ENCODE results near the gene SYCE1. TPM values are rescaled to one million over a fixed set of nuclear protein-coding genes. Genes with fewer than 3 reads are reported as not detected.
A peak's percentile ranks its signal among the peaks of the same experiment; 100 is the strongest.
"Not testable (repeated sequence)": the region's sequence is repeated elsewhere in the genome, so short reads cannot be mapped to it uniquely, and the experiment has no call there.

The SYCE1 gene, protein sequence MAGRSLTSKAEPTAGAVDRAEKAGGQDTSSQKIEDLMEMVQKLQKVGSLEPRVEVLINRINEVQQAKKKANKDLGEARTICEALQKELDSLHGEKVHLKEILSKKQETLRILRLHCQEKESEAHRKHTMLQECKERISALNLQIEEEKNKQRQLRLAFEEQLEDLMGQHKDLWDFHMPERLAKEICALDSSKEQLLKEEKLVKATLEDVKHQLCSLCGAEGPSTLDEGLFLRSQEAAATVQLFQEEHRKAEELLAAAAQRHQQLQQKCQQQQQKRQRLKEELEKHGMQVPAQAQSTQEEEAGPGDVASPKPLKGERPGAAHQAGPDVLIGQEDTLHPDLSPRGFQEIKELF
- total RNA-seq (2014; rRNA removed; shearing (Covaris generic)) = not detected in 2 replicates

DNA sequence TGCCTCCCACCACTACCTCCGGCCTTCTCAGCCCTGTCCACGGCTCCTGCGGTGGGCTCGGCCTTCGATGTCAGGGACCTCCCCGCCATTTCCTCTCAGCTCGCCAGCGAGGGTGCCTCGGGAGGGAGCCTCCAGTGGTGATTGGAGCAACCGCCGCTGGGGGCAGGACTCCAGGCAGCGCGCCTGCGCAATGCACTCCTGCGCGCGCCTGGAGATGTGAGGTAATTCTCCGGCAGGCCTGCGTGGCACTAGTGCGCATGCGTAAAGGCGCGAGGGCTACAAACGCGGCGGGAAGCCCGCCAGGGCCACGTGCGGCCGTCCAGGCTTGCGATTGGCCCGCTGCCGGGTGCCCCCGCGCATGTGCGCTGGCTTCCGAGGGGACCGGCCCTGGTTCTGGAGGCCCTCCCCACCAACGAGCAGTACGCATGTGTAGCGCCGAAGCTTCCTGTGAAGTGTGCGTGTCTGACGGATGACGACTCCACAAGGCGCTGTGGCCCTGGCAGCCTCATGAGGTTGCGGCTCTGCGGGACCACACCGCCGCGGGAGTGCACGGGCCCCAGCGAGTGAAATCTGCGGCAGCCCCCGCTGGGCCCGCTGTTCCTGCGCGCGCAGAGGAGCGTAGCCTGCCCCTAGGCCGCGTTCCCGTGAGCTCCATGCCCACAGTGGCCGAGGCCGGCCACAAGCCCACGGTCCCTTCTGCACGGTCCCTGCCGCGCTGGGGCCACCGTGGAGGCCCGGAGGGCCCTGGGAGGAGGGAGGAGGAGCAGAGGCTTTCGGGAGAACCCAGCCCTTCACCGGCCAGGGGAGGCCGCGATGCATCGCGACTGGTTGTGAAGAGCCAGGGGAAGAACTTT is at the start of gene SYCE1:
TSS of gene SYCE1 (minus strand) at position 143 of the 854 bp plus-strand sequence. CDS start at position 89, 54 bp downstream.
- DNase-seq (ENCODE audit: low spot score) = peak; percentile 29
- in situ Hi-C loops (cut with HindIII; ENCODE audit: low sequenced_read_pairs) = no loop called here

DNA sequence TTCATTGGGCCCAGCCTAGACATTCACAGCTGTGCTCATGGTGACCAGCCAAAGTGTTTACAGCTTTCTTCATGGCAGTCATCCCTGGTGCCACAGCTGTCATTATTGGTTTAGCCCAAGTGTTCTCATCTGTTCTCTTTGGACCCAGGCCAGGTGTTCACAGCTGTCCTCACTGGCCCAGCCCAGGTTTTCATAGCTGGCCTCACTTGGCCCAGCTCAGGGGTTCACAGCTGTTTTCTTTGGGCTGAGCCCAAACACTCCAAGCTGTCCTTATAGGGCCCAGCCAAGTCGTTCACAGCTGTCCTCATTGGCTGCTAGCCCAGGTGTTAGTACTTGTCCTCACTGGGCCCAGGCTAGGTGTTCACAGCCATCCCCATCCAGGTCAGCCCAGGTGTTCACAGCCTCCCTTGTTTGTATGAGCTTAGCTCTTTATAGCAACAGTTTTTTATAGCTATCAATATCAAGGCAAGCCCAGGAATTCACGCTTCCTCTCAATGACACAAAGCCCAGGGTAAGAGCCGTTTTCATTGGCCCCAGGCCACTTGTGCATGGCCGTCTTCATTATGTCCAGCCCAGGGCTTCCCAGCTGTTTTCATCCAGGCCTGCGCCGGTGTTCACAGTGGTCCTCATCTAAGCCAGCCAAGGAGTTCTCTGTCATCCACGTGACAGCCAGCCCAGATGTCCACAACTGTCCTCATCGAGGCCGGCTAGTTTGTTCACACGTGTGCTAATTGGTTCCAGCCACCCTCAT is 49.6 kb upstream of the SYCE1 start:
- in situ Hi-C loops (cut with HindIII; ENCODE audit: low sequenced_read_pairs) = no loop called here
- no peak for DNase-seq (ENCODE audit: low spot score)

DNA sequence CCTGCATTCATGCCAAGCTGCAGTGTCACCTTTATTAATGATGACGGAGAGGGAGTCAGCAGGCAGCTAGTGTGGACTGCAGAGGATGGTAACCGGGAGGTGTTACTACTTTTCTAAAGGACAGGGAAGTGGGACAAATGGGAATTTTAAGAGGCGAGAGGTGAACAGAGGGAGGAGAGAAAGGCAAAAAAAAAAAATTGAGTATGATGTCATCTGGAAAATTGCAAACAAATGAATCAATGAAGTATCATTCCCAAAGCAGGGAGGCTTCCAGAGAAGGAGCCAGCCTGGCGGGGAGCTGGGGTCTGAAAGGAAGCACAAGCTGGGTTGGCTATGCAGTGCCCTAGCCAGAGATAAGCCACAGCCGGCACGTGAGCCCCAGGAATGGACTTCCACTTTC is 48.3 kb upstream of the SYCE1 start:
- in situ Hi-C loops (cut with HindIII; ENCODE audit: low sequenced_read_pairs) = no loop called here
- no peak for DNase-seq (ENCODE audit: low spot score)

DNA sequence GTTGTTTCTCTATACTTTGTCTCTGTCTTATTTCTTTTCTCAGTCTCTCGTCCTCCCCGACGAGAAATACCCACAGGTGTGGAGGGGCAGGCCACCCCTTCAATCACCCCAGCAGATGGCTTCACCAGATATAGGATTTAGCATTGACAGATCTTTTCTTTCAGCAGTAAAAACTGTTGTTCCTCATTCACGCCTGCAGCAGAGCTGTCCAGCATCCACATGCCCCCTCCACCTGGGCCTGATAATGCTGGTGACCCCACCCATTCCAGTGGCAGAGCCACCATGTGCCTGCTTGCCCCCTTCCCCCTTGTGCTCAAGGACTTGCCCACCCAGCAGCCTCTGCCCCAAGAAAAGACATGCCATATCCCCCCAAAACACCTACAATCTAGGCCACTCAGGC is 45.7 kb upstream of the SYCE1 start:
- in situ Hi-C loops (cut with HindIII; ENCODE audit: low sequenced_read_pairs) = no loop called here
- DNase-seq (ENCODE audit: low spot score) = no peak

DNA sequence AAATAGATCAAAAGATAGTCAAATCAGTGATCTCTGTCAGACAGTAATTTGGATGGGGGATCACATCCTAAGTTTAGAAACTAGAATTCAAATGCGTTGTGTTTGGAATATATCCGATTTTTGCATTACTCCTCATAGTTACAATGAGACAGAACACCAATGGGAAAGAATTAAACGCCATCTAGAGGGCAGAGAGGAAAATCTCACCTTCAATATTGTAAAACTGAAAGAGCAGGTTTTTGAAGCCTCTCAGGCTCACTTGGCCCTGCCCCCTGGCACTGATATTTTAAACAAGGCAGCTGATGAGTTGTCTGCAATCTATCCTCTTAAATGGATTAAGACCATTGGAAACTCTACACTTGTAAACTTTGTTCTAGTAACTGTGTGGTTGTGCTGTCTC is 43.5 kb upstream of the SYCE1 start:
- in situ Hi-C loops (cut with HindIII; ENCODE audit: low sequenced_read_pairs) = no loop called here
- peak; percentile 76 for DNase-seq (ENCODE audit: low spot score)

DNA sequence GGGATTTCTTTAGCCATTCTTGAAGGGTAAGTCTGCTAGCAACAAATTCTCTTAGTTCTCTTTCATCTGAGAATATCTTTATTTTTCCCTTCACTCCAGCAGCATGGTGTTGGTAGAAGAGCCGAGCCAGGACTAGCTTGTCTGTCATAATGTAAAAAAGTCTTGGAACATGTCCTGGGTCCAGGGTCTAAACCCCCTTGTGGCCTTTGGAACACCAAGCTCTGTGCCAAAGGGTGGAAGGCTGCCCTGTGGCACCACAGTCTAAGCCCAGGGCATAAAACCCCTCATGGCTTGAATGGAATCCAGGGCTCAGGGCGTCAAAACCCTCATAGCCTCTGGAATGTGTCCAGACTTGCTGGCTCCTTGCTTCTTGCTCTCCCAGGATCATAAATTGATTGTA is 38.1 kb upstream of the SYCE1 start:
- in situ Hi-C loops (cut with HindIII; ENCODE audit: low sequenced_read_pairs); DNase-seq (ENCODE audit: low spot score): not testable (repeated sequence)

DNA sequence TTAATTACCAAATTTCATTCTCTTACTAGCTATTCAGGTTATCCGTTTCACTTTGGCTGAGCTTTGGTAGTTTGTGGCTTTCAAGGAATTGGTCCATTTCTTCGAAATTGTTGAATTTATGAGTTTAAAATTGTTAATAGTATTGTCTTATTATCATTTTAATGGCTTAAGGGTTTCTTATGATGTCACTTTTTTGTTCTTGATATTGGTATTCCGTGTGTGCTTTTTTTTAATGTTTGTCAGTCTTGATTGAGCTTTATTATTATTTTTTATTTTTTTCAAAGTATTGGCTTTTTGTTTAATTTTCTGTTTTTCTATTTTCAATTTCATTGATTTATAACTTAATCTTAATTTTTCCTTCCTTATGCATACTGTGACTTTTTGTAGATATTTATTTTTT is 35.3 kb upstream of the SYCE1 start:
- in situ Hi-C loops (cut with HindIII; ENCODE audit: low sequenced_read_pairs) = no loop called here
- DNase-seq (ENCODE audit: low spot score) = no peak

DNA sequence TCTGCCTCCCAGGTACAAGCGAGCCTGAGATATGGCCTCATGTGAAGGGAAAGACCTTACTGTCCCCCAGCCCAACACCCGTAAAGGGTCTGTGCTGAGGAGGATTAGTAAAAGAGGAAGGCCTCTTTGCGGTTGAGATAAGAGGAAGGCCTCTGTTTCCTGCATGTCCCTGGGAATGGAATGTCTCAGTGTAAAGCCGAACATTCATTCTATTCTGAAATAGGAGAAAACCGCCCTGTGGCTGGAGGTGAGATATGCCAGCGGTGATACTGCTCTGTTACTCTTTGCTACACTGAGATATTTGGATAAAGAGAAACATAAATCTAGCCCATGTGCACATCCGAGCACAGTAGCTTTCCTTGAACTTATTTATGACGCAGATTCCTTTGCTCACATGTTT is 34.5 kb upstream of the SYCE1 start:
- in situ Hi-C loops (cut with HindIII; ENCODE audit: low sequenced_read_pairs); DNase-seq (ENCODE audit: low spot score): not testable (repeated sequence)

DNA sequence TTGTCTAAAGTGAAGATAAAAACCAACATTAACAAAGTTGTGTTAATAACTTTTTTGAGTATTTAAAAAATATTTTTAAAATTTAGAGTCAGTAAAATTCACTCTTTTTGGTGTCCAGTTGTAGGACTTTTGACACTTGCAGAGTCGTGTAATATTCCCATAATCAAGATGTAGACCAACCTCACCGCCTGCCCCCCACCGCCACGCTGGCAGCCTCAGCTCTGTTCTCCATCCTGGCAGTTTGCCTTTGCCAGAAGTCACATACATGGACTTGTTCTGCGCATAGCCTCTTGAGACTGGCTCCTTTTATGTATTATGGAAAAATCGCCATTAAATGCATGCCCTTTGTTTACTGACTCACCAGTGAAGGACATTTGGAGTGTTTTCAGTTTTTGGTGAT is 27.3 kb upstream of the SYCE1 start:
- DNase-seq (ENCODE audit: low spot score) = no peak
- in situ Hi-C loops (cut with HindIII; ENCODE audit: low sequenced_read_pairs) = no loop called here

DNA sequence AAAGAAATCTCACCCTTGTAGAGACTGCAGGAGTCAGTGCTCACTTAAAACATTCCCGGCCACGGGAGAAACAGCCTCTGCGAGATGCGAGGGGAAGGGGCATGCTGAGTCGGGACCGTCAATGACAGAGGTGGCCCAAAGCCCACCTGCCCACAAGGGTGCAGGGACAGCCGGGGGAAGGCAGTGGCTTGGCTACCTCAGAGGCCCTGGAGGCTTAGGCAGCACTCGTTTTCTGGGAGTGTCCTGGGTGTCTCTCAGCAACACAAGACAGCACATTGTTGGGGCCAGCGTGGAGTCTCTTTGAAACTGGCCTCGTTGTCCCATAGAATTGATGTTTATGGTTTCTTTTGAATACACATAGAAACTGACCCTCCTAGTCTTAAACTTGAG is 25.6 kb upstream of the SYCE1 start:
- in situ Hi-C loops (cut with HindIII; ENCODE audit: low sequenced_read_pairs) = no loop called here
- no peak for DNase-seq (ENCODE audit: low spot score)

DNA sequence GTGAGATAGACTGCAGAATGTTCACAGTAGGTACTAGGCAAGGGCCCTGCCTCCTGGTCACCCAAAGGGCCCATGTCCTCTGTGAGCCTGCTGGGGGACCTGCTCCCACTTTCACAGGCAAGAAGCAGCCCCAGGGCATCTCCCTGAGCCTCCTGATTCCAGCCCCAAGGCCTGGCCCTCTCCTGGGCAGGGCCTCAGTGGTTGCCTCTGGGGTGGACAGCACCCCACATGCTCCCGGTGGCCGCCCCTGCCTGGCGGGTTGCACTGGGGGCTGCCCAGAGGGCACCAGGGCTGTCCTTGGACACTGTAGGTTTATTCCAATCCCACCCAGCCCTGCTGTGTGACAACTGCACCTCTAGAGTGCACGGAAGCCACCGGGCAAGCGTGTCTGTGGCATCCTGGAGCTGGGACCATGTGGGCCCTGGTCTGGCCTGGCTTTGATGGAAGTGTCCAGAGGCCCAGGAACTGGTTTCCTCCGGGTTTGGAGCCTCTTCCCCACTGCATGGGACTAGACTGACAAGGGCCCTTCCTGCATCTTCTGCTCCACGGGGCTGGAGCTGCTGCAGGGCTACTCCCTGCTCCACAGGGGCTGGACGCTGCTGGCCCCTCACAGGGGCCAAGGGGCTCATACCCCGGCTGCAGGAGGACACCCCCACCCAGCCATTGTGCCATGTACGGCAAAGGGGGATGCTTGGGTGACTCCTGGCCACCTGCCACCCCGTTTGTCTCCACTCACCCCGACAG is 25.0 kb upstream of the SYCE1 start:
- in situ Hi-C loops (cut with HindIII; ENCODE audit: low sequenced_read_pairs) = no loop called here
- no peak for DNase-seq (ENCODE audit: low spot score)

DNA sequence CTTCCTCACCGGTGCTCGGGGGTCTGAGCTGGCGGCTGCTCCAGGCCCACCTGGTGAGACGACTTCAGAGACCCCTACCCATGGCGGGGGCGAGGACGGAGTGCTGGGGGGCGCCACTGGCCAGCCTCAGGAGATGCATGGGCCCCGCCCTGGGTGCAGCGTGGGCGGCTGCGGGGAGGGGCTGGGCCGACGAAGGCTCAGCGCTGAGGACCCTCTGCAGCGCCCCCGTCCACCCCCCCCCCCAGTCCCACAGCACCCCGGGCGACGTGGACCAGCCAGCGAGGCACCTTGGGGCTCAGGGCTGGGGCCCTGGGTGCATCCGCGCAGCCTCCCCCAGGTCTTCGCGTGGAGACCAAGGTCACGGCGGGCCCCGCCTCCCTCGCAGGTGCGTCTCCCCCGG is 11.7 kb upstream of the SYCE1 start:
- DNase-seq (ENCODE audit: low spot score); in situ Hi-C loops (cut with HindIII; ENCODE audit: low sequenced_read_pairs): not testable (repeated sequence)

DNA sequence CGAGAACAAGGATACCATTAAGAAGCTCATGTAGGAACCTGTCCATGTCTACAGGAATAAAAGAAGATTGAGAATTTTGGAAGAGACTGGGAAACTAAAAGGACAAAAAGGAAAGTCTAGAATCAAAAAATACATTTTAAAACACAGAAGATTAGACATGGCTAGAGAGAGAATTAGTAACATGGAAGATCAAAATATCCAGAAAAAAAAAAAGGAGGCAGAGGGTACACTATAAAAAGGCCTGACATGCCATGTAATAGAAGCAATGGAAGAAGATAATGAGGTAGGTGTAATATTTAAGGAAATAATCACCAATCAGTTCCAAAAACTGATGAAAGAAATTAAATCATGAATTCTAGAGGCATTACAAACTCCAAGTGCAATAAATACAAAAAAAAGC is 8.1 kb upstream of the SYCE1 start:
- DNase-seq (ENCODE audit: low spot score); in situ Hi-C loops (cut with HindIII; ENCODE audit: low sequenced_read_pairs): not testable (repeated sequence)

DNA sequence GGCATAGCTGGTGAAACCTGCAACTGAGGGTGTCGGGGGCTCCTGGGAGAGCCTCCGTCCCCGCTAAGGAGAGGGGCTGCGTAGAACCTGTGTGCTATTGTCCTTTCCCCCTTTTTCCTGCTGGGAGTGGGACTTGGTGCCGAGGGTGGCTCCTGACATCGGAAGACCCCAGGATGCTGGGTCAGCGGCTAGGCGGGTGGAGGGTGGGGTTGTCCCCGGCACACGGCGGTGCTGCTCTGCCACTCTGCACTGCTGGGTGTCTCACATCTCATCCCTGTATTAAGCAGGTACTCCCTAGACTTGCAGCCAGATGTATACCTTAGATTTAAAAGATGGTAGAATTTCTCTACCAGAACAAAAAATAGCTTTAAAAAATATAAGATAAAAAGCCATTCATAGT is 6.7 kb upstream of the SYCE1 start:
- DNase-seq (ENCODE audit: low spot score); in situ Hi-C loops (cut with HindIII; ENCODE audit: low sequenced_read_pairs): not testable (repeated sequence)

DNA sequence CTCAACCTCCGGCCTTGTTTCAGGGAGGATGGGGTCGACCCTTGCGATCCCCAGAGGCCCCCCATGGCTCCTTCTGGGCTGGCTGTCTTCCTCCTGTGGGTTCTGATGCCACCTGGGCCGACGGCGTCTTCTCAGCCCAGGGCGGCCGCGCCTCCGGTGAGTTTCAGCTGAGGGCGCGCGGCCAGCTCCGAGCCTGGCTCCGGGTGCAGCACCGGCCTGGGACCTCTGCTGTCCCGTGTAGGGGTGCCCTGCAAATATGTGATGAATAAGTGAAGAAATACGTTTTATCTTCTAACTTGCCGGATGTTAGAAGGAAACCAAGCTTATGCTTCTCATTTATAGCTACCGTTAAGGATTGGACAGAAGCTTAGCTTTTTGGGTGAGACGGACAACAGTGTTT is 4.4 kb upstream of the SYCE1 start:
- in situ Hi-C loops (cut with HindIII; ENCODE audit: low sequenced_read_pairs) = not testable (repeated sequence)
- DNase-seq (ENCODE audit: low spot score) = peak; percentile 26

DNA sequence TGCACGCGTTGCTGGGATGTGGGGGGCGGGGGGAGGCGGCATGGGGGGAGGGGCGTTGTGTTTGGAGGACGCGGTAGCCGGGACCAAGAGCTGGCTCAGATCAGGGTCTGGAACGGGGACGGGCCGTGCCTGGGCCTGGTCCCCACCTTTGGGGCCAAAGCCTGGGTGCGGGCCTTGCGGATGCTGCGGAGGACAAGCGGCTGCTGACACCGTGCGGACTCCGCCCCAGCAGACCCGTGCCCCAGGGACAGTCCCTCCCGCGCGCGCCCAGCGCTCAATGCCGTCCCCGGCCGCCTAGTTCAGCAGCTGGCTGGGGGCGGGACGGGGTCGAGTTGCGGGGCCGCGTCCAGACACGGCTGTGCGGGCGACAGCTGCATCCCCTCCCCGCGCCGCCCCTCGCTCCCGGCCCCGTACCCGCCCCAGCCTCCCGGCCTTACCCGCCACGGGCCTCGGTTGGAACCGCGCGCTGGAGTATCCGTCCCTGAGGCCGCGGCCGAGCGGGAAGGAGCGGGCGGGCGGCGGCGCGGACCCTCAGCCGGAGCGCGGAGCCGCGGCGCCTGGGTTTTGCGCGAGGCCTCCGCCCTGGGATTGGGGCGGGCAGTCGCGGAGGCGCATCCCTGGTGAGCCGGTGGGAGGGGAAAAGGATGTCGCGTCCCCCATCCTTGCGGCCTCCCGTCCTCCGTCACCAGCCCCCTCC is 3.6 kb upstream of the SYCE1 start:
- in situ Hi-C loops (cut with HindIII; ENCODE audit: low sequenced_read_pairs) = not testable (repeated sequence)
- DNase-seq (ENCODE audit: low spot score) = peak; percentile 18

DNA sequence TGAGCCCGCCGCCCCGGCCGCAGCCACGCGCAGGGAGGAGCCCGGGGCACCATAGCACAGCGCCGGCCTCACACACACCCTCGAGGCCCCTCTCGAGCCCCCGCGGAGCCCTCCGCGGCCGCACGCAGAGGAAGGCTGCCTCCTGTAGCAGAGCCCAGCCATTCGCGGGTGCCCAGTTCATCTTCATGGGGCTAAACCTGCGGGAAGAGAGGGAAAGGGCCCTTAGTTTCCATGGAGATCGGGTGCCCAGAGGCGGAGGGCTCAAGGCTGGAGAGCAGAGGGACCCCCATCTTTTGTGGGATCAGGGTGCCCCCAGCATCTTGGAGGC is 2.9 kb upstream of the SYCE1 start:
- DNase-seq (ENCODE audit: low spot score) = no peak

DNA sequence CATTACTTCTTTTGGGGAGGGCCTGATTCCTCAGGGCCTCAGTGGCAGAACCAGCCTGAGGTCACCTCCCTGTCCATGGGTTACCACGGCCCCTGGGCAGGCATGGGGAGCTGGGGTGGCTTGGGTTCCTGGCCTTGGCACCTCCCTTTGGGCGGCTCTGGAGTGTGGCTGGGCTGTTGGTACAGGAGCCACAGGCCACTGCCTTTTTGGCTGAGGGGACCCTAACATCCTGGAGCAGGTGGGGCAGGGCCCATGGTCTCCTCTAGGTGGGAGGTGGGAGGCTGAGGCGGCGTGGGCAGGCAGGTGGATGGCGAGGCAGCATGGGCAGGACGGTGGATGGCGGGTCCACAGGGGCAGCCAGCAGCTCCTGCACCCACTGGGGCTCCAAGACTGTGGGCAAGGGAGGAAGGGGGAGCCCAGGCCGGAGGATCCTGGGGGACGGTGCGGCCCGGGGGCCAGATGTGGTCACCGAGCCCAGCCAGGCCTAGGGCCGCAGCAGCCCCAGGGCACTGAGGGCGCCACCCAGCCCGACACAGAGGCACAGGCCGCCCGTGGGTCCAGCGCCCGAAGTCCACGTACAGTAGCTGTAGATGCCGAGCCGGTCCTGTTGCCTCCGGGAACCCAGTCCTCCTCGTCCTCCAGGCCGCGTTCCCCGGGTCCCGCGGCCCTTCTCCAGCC is 2.4 kb upstream of the SYCE1 start:
- in situ Hi-C loops (cut with HindIII; ENCODE audit: low sequenced_read_pairs) = no loop called here
- DNase-seq (ENCODE audit: low spot score) = no peak

More for the DNA sequence above, 2.9 kb upstream of the SYCE1 start:
- in situ Hi-C loops (cut with HindIII; ENCODE audit: low sequenced_read_pairs) = no loop called here

Data from G401 (cell line).